Fibroblast of villous mesenchyme (primary cell): ENCODE measurements around the gene URB1. TPM values are rescaled to one million over a fixed set of nuclear protein-coding genes. Genes with fewer than 3 reads are reported as not detected.

Source experiments
- DNase-seq: peaks from one replicate; pipeline ENCODE4 v3.0.0-alpha.2; 2010; ENCODE audit warnings: low read depth
- H3K4me3 ChIP-seq: 2 replicates; pipeline ENCODE4 v1.5.1; 2011; ENCODE audit warnings: low read depth, mild to moderate bottlenecking, low read length
- CTCF ChIP-seq: IDR thresholded peaks from 2 replicates; pipeline ENCODE4 v1.5.1; 2012; ENCODE audit warnings: low read depth, mild to moderate bottlenecking, low read length; ENCODE audit not compliant: insufficient read depth
- total RNA-seq: library from RNA; depleted of rRNA; stranded (reverse); fragments of >200 nt; gene quantifications from 2 replicates; pipeline ENCODE4 v1.2.3, GENCODE V29; 2012

The URB1 gene
- total RNA-seq, 1 donor = 37.1 TPM

- no peak overlapping the region for H3K4me3 ChIP-seq
- no peak for TF ChIP-seq CTCF
- no peak for DNase-seq
These were observed 28.0 kb downstream of the URB1 start for GRCh38 chr21:32364796-32365195.

GRCh38 chr21:32364387-32364786 lies 28.4 kb downstream of the URB1 start:
- no peak overlapping the region for H3K4me3 ChIP-seq
- no peak for TF ChIP-seq CTCF
- DNase-seq = peak; percentile 52

- no peak for DNase-seq
- H3K4me3 ChIP-seq = no peak overlapping the region
- no peak for TF ChIP-seq CTCF
These were observed 32.3 kb downstream of the URB1 start for GRCh38 chr21:32360401-32360975.

- DNase-seq = no peak
- TF ChIP-seq CTCF = peak; percentile 37
- H3K4me3 ChIP-seq = no peak overlapping the region
These were observed 33.0 kb downstream of the URB1 start for GRCh38 chr21:32359719-32360260.

- DNase-seq = no peak
- H3K4me3 ChIP-seq = no peak overlapping the region
- TF ChIP-seq CTCF = no peak
These were observed 35.9 kb downstream of the URB1 start for GRCh38 chr21:32356874-32357395.

GRCh38 chr21:32353002-32353711 lies 39.7 kb downstream of the URB1 start:
- no peak for DNase-seq
- no peak for TF ChIP-seq CTCF
- no peak overlapping the region for H3K4me3 ChIP-seq

- no peak for DNase-seq
- no peak for TF ChIP-seq CTCF
- no peak overlapping the region for H3K4me3 ChIP-seq
These were observed 40.3 kb downstream of the URB1 start for GRCh38 chr21:32352526-32352925.
